Measurements from ENCODE around the gene PTPRK. TPM values are rescaled to one million over a fixed set of nuclear protein-coding genes. Genes with fewer than 3 reads are reported as not detected.

PTPRK gene
- polyA plus RNA-seq, 1 donor (not counting 4 experiments of a cell fraction or from before 2014, with no cell fraction given) = 52.7 TPM

DNA sequence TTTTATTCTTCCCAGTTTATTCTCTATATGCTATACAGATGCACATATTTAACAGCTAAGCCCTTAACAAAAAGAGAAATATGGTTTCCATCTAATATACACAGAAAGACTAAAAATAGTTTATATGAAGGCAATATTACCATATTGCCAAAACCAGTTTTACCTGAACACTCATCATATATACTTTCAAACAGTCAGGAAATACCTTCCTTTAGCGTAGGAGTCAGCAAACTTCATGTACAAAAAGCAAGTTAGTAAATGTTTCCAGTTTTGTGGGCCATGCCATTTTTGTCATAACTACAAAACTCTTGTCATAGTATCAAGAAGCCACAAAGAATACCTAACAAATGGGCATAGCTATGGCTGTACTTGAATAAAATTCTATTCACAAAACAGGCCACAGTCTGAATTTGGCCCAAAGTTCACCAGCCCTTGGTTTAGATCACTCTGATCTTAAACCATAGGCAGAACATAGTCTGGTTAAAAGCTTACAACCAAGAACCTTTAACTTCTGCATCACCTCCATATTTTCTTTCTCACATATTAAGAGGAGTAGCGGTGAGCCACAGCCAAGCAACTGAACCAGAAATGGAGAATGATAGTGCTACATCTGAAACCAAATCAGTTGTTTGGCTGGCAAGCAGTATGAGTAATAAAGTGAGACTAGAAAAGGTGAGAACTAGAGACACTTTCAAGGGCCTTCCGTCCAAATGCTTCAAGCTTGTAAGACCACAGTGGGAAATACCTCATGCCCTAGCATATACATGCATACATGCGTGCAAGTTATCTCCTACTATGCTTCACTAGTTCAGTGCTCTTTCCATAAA is 116.6 kb downstream of the PTPRK start:
- Histone ChIP-seq H3K27ac (ENCODE audit: control insufficient read depth, insufficient read depth, low read length) (peak overlapping the region; percentile 46), H2AFZ (ENCODE audit: control insufficient read depth, low read length) (no peak overlapping the region), H3K4me1 (ENCODE audit: control insufficient read depth, extremely low read depth, insufficient read depth, low read length) (peaks cover 16% of the 10 kb centered on the region), H3K9me3 (ENCODE audit: control insufficient read depth, low read depth, low read length) (no peaks in the 10 kb centered on the region), H3K9ac (ENCODE audit: control insufficient read depth, extremely low read depth, insufficient read depth, low read length) (no peak overlapping the region), H3K27me3 (ENCODE audit: control insufficient read depth, extremely low read depth, insufficient read depth, low read length) (no peaks in the 10 kb centered on the region), H3K36me3 (ENCODE audit: control insufficient read depth in 2 of 2, extremely low read depth in 1 of 2, insufficient read depth in 2 of 2, low read length in 2 of 2) (no peaks in the 10 kb centered on the region), H3K4me2 (ENCODE audit: control insufficient read depth, extremely low read depth, insufficient read depth, low read depth, low read length) (peak overlapping the region; percentile 61), H3K79me2 (ENCODE audit: control insufficient read depth, insufficient read depth, low read length) (peaks cover 80% of the 10 kb centered on the region), H3K4me3 (ENCODE audit: control insufficient read depth in 2 of 3, extremely low read depth in 1 of 3, insufficient read depth in 2 of 3, low read depth in 1 of 3, low read length in 3 of 3) (no peak overlapping the region), H4K20me1 (ENCODE audit: control insufficient read depth, extremely low read depth, insufficient read depth, low read length) (peaks cover 3% of the 10 kb centered on the region), H3K9me1 (ENCODE audit: control insufficient read depth, extremely low read depth, insufficient read depth, low read length) (no peaks in the 10 kb centered on the region)
- DNase-seq (ENCODE audit: low read depth, low spot score) (no peak), FAIRE-seq (peak; percentile 60)
- dilution Hi-C loops (cut with MboI; ENCODE audit: extremely low pct_ligation_motif_present, low sequenced_read_pairs) = no loop called here
- TF ChIP-seq EZH2 (IDR thresholded peaks at IDR 0.05; ENCODE audit: low read length) = no peak
- TF ChIP-seq, protein P1, sequence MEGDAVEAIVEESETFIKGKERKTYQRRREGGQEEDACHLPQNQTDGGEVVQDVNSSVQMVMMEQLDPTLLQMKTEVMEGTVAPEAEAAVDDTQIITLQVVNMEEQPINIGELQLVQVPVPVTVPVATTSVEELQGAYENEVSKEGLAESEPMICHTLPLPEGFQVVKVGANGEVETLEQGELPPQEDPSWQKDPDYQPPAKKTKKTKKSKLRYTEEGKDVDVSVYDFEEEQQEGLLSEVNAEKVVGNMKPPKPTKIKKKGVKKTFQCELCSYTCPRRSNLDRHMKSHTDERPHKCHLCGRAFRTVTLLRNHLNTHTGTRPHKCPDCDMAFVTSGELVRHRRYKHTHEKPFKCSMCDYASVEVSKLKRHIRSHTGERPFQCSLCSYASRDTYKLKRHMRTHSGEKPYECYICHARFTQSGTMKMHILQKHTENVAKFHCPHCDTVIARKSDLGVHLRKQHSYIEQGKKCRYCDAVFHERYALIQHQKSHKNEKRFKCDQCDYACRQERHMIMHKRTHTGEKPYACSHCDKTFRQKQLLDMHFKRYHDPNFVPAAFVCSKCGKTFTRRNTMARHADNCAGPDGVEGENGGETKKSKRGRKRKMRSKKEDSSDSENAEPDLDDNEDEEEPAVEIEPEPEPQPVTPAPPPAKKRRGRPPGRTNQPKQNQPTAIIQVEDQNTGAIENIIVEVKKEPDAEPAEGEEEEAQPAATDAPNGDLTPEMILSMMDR (optimal IDR thresholded peaks at IDR 0.05 in 1 of 3, IDR thresholded peaks at IDR 0.05 in 1 of 3, conservative IDR thresholded peaks at IDR 0.05 in 1 of 3; ENCODE audit: extremely low read depth in 1 of 3, insufficient read depth in 2 of 3, low read length in 3 of 3) = no peak

DNA sequence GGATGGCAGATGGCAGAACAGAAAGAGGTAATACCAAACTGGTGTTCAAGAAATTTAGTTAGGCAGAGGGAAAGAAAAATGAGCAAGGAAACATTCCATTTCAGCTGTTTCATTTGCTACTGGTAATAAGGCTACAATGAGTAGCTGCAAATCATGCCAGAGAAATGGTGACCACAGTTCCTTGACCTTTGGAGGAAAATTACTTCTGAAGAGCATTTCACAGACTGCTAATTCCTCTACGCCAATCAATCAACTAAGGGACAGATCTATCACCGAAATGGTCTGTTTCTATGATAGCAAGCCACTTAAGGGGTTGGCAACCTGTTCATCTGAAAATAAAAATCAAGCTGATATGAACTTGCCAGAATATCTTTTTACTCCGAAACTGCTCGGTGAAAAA is 119.5 kb downstream of the PTPRK start:
- no peak overlapping the region for H3K27ac ChIP-seq (ENCODE audit: control insufficient read depth, insufficient read depth, low read length)
- H3K36me3 ChIP-seq (ENCODE audit: control insufficient read depth in 2 of 2, extremely low read depth in 1 of 2, insufficient read depth in 2 of 2, low read length in 2 of 2) = peaks cover 0 to 3% of the 10 kb centered on the region in 2 experiments
- no peak overlapping the region for H2AFZ ChIP-seq (ENCODE audit: control insufficient read depth, low read length)
- H3K4me1 ChIP-seq (ENCODE audit: control insufficient read depth, extremely low read depth, insufficient read depth, low read length) = peaks cover 16% of the 10 kb centered on the region
- H3K9me1 ChIP-seq (ENCODE audit: control insufficient read depth, extremely low read depth, insufficient read depth, low read length) = no peaks in the 10 kb centered on the region
- no peaks in the 10 kb centered on the region for H3K9me3 ChIP-seq (ENCODE audit: control insufficient read depth, low read depth, low read length)
- H3K79me2 ChIP-seq (ENCODE audit: control insufficient read depth, insufficient read depth, low read length) = peaks cover 74% of the 10 kb centered on the region
- dilution Hi-C loops (cut with MboI; ENCODE audit: extremely low pct_ligation_motif_present, low sequenced_read_pairs) = no loop called here
- DNase-seq (ENCODE audit: low read depth, low spot score) (no peak), FAIRE-seq (peak; percentile 48)
- H4K20me1 ChIP-seq (ENCODE audit: control insufficient read depth, extremely low read depth, insufficient read depth, low read length) = peaks cover 3% of the 10 kb centered on the region
- no peak overlapping the region for H3K9ac ChIP-seq (ENCODE audit: control insufficient read depth, extremely low read depth, insufficient read depth, low read length)
- no peak overlapping the region for H3K4me3 ChIP-seq (ENCODE audit: control insufficient read depth in 2 of 3, extremely low read depth in 1 of 3, insufficient read depth in 2 of 3, low read depth in 1 of 3, low read length in 3 of 3)
- H3K27me3 ChIP-seq (ENCODE audit: control insufficient read depth, extremely low read depth, insufficient read depth, low read length) = no peaks in the 10 kb centered on the region
- H3K4me2 ChIP-seq (ENCODE audit: control insufficient read depth, extremely low read depth, insufficient read depth, low read depth, low read length) = no peak overlapping the region
- TF ChIP-seq, protein P1 (optimal IDR thresholded peaks at IDR 0.05 in 1 of 3, IDR thresholded peaks at IDR 0.05 in 1 of 3, conservative IDR thresholded peaks at IDR 0.05 in 1 of 3; ENCODE audit: extremely low read depth in 1 of 3, insufficient read depth in 2 of 3, low read length in 3 of 3) = no peak
- no peak for TF ChIP-seq EZH2 (IDR thresholded peaks at IDR 0.05; ENCODE audit: low read length)

All from keratinocyte (primary cell).